Pons (tissue), 1 donor: Measurements from ENCODE around the gene C10orf67.
A peak's percentile ranks its signal among the peaks of the same experiment; 100 is the strongest.
"Not testable (repeated sequence)": the region's sequence is repeated elsewhere in the genome, so short reads cannot be mapped to it uniquely, and the experiment has no call there.

Experiments used
- DNase-seq: peaks from one replicate; pipeline ENCODE4 v3.0.0-alpha.2; 2016; ENCODE audit warnings: low spot score

Gene C10orf67

GRCh38 chr10:23362069-23362830 lies 17.7 kb upstream of the C10orf67 start:
- DNase-seq = no peak

- no peak for DNase-seq
These were observed 17.1 kb upstream of the C10orf67 start for GRCh38 chr10:23361665-23362064.

- DNase-seq = no peak
These were observed 15.2 kb upstream of the C10orf67 start for GRCh38 chr10:23359692-23360380.

- DNase-seq = no peak
These were observed 13.8 kb upstream of the C10orf67 start for GRCh38 chr10:23358357-23358756.

- DNase-seq = no peak
These were observed 10.2 kb upstream of the C10orf67 start for GRCh38 chr10:23354630-23355279.

- DNase-seq = no peak
These were observed 7.4 kb upstream of the C10orf67 start for GRCh38 chr10:23351926-23352519.

GRCh38 chr10:23350706-23351105 lies 6.1 kb upstream of the C10orf67 start:
- DNase-seq = not testable (repeated sequence)

- DNase-seq = peak; percentile 85
These were observed 1.3 kb upstream of the C10orf67 start for GRCh38 chr10:23345861-23346260.

- DNase-seq = peak; percentile 30
These were observed 881 bp downstream of the C10orf67 start for GRCh38 chr10:23343591-23344240.

GRCh38 chr10:23342213-23342884 lies 2.2 kb downstream of the C10orf67 start:
- DNase-seq = no peak

- DNase-seq = no peak
These were observed 3.6 kb downstream of the C10orf67 start for GRCh38 chr10:23341004-23341403.

GRCh38 chr10:23340354-23340753 lies 4.2 kb downstream of the C10orf67 start:
- DNase-seq = no peak

GRCh38 chr10:23338886-23339285 lies 5.7 kb downstream of the C10orf67 start:
- no peak for DNase-seq

GRCh38 chr10:23338155-23338828 lies 6.3 kb downstream of the C10orf67 start:
- no peak for DNase-seq

- no peak for DNase-seq
These were observed 7.0 kb downstream of the C10orf67 start for GRCh38 chr10:23337616-23338015.

GRCh38 chr10:23331567-23332301 lies 12.9 kb downstream of the C10orf67 start:
- DNase-seq = no peak

GRCh38 chr10:23330948-23331347 lies 13.6 kb downstream of the C10orf67 start:
- DNase-seq = no peak

- no peak for DNase-seq
These were observed 17.9 kb downstream of the C10orf67 start for GRCh38 chr10:23326544-23327307.

- no peak for DNase-seq
These were observed 19.5 kb downstream of the C10orf67 start for GRCh38 chr10:23325132-23325531.
